Measurements from ENCODE around the gene SNX2. TPM values are rescaled to one million over a fixed set of nuclear protein-coding genes. Genes with fewer than 3 reads are reported as not detected.

The SNX2 gene, protein sequence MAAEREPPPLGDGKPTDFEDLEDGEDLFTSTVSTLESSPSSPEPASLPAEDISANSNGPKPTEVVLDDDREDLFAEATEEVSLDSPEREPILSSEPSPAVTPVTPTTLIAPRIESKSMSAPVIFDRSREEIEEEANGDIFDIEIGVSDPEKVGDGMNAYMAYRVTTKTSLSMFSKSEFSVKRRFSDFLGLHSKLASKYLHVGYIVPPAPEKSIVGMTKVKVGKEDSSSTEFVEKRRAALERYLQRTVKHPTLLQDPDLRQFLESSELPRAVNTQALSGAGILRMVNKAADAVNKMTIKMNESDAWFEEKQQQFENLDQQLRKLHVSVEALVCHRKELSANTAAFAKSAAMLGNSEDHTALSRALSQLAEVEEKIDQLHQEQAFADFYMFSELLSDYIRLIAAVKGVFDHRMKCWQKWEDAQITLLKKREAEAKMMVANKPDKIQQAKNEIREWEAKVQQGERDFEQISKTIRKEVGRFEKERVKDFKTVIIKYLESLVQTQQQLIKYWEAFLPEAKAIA
- 39.2 and 64.7 TPM in 2 replicates for total RNA-seq

DNA sequence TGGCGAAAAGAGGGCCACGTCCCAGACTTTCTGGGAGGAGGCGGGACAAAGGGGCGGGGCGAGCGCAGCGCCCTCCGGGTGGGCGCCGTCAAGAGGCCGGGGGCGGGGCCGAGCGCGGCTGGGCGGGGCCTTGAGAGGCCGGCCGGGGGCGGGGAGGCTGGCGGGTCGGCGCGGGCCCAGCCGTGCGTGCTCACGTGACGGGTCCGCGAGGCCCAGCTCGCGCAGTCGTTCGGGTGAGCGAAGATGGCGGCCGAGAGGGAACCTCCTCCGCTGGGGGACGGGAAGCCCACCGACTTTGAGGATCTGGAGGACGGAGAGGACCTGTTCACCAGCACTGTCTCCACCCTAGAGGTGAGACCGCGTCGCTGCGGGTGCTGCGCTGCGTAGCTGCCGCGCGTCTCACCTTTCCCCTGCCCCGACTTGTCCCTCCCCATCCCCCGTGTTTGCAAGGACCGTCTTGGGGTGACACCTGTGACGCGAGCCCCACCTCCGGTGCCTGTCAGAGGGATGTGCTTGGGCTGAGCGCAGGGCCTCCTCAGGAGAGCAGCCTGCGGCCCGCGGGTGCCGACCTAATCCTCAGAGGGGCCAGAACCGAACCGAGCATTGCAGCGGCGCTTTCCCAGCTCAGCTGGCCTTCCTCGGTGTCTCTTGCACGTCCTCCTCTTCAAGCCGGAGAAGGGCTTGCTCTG lies at the start of gene SNX2:
TSS of gene SNX2 (plus strand) at position 220 of the 689 bp plus-strand sequence. CDS start at position 244, 24 bp downstream.

DNA sequence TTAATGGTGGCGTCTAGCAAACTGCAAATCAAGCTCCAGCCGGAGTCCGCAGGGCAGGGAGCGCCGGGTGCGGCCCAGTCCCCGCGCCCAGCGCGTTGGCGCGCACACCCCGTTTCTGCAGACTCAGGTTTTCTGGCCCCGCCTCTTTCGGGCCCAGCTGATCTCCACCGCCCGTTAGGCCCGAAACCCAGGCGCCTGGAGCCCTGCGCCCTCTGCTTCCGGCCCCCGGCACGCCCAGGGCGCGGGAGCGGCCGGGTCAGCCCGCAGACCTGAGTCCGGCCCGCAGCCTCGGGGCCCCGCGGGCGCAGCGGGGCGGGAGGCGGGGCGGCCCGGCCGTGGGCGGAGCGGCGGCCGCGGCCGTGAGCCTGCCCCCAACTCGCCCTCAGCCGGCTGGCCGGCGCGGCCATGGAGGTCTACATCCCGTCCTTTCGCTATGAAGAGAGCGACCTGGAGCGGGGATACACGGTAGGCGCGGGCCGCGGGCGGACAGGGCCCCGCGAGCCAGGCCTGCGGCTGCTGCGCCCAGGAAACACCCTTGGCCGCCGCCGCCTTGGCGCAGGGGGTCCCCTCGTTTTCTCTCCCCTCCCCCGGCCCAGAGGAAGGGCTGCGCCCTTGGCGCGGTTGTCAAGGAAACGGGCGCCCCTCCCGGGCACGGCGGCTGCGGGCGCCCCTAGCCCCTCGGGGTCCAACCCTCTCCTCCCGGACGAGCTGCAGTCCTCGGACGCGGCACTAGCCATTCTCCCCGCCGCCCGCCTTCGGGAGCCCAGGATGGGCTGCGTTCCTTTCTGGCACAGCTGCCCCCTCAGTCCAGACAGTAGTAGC lies 70.6 kb downstream of the SNX2 start, which contains the start of gene SNX24:
TSS of gene SNX24 (plus strand) at position 385 of the 822 bp plus-strand sequence. CDS start at position 406, 21 bp downstream.

Other genes starting within 250 kb of the SNX2 start
- gene SNX24, start 70.5 kb downstream of the SNX2 start, total RNA-seq = 23.7 and 25.9 TPM in 2 replicates